Measurements from ENCODE around the gene BBS5. TPM values are rescaled to one million over a fixed set of nuclear protein-coding genes. Genes with fewer than 3 reads are reported as not detected.

Gene BBS5
- total RNA-seq, 1 experiment from 2014 or later, result 4.6 TPM

- Histone ChIP-seq H3K27me3 (ENCODE audit: insufficient read depth, low read length) (no peaks in the 10 kb centered on the region), H3K79me2 (ENCODE audit: insufficient read depth, low read length) (no peaks in the 10 kb centered on the region), H3K36me3 (ENCODE audit: control insufficient read depth in 1 of 2, insufficient read depth in 2 of 2, low read length in 2 of 2) (no peaks in the 10 kb centered on the region), H3K27ac (ENCODE audit: low read depth, low read length) (no peak overlapping the region), H4K20me1 (ENCODE audit: insufficient read depth) (no peaks in the 10 kb centered on the region), H3K4me2 (ENCODE audit: low read length) (peak overlapping the region; percentile 20; the same call in 1 of the 2 replicates), H3K9ac (ENCODE audit: low read length) (no peak overlapping the region), H3K9me3 (ENCODE audit: control insufficient read depth in 1 of 2, insufficient read depth in 1 of 2, low read depth in 1 of 2, low read length in 2 of 2) (no peaks in the 10 kb centered on the region), H3K4me1 (ENCODE audit: control insufficient read depth in 1 of 2, insufficient read depth in 2 of 2, low read length in 2 of 2) (peaks cover 10 to 37% of the 10 kb centered on the region in 2 experiments), H3K9me2 (ENCODE audit: insufficient read depth) (no peaks in the 10 kb centered on the region), H3K4me3 (replicated peaks in 1 of 2; ENCODE audit: low read depth in 1 of 2, low read length in 2 of 2) (no peak overlapping the region), H2AFZ (ENCODE audit: low read depth, low read length, poor library complexity, severe bottlenecking) (no peak overlapping the region)
- POLR2A ChIA-PET, result no interaction called here
- DNase-seq (ENCODE audit: low read depth, low spot score) (no peak), ATAC-seq (no peak)
- no TSS peak for BruUV-seq (replicated peaks)
- intact Hi-C loops (cut with micrococcal nuclease), result no loop called here
- RAD21 ChIA-PET (ENCODE audit: low non-redundant PET in 1 of 2, low total read pairs in 2 of 2, uncharacterized antibody in 2 of 2, unreplicated experiment in 2 of 2), result no interaction called here
- CTCF ChIA-PET, result interaction anchor here (0.7 kb wide), 1 partner anchor 14 kb away, joined by 5 read pairs; no protein-coding TSS in a partner anchor
- TF ChIP-seq SRF (IDR thresholded peaks at IDR 0.05; ENCODE audit: low read depth), result peak; percentile 24; the same call in 1 of the 2 replicates
- peak; percentile 31; the same call in 1 of the 2 replicates for TF ChIP-seq SP1 (IDR thresholded peaks at IDR 0.05; ENCODE audit: low read depth)
- no peak for TF ChIP-seq REST (IDR thresholded peaks at IDR 0.05; ENCODE audit: low read depth)
- TF ChIP-seq FOSL1 (IDR thresholded peaks at IDR 0.05; ENCODE audit: low read depth), result peak; percentile 73
- TF ChIP-seq CEBPB (IDR thresholded peaks at IDR 0.05; ENCODE audit: low read depth), result no peak; the same call in 1 of the 2 replicates
- no peak for TF ChIP-seq ZBTB33 (IDR thresholded peaks at IDR 0.05; ENCODE audit: extremely low read depth, insufficient replicate concordance, low read length)
- no peak for TF ChIP-seq EZH2 (IDR thresholded peaks at IDR 0.05)
- no peak for TF ChIP-seq SIN3A (IDR thresholded peaks at IDR 0.05; ENCODE audit: low read depth)
- TF ChIP-seq ELF1 (IDR thresholded peaks at IDR 0.05; ENCODE audit: borderline replicate concordance, low read depth), result 0 out of 2 replicates have a peak, but pooled peaks have one; percentile 21
- no peak for TF ChIP-seq TCF7L2 (IDR thresholded peaks at IDR 0.05; ENCODE audit: borderline replicate concordance, extremely low read depth, insufficient read depth, insufficient read length)
- peak; percentile 57 for TF ChIP-seq JUND (IDR thresholded peaks at IDR 0.05)
- TF ChIP-seq ZNF274 (IDR thresholded peaks at IDR 0.05; ENCODE audit: low read depth, low read length), result no peak
- no peak for TF ChIP-seq CTCF (IDR thresholded peaks at IDR 0.05 in 2 of 3, conservative IDR thresholded peaks at IDR 0.05 in 1 of 3; ENCODE audit: borderline replicate concordance in 1 of 3, insufficient read depth in 1 of 3, low read depth in 2 of 3, low read length in 2 of 3)
Measured at GRCh38 chr2:169507698-169508097, 28.4 kb downstream of the BBS5 start.

Data from HCT116 (cell line).